Naive thymus-derived CD4-positive, alpha-beta T cell (primary cell): ENCODE results near the gene COQ5. TPM values are rescaled to one million over a fixed set of nuclear protein-coding genes. Genes with fewer than 3 reads are reported as not detected.
A peak's percentile ranks its signal among the peaks of the same experiment; 100 is the strongest.

Experiments used
- ATAC-seq: fragments of 150-1000 bp; cut with Tn5 transposase; 2 replicates; pipeline ENCODE4 v1.10.0; 2021; ENCODE audit warnings: mild to moderate bottlenecking, moderate library complexity
- CTCF ChIA-PET: fragments of 350-600 bp; sonication (Branson Sonifier 250); formaldehyde crosslinking; loops from one replicate; lab custom pipeline; 2021; ENCODE audit warnings: antibody characterized with exemption; lab: Charles Lee
- POLR2A ChIA-PET: fragments of 350-600 bp; sonication (Branson Sonifier 250); formaldehyde crosslinking; loops from one replicate; lab custom pipeline; 2021; ENCODE audit warnings: antibody characterized with exemption, inconsistent platforms; lab: Charles Lee
- DNase-seq, 9 donors: peaks; one replicate each; pipeline versions ENCODE4 v3.0.0 to v3.0.0-alpha.2; 2020 to 2022; ENCODE audit warnings: mixed read lengths in 1 of 9
- H3K27ac ChIP-seq: one replicate; pipeline ENCODE4 v1.7.0; 2013; ENCODE audit warnings: mild to moderate bottlenecking, low read depth, low read length, moderate library complexity
- H3K27me3 ChIP-seq, 2 donors: one replicate each; pipeline ENCODE4 v1.7.0; 2013; ENCODE audit warnings: low read length in 2 of 2, mild to moderate bottlenecking in 2 of 2, moderate library complexity in 2 of 2; ENCODE audit not compliant: control insufficient read depth in 2 of 2, insufficient read depth in 2 of 2
- H3K36me3 ChIP-seq, 3 experiments: 1 replicate in 2 of 3; 2 replicates in 1 of 3; pipeline ENCODE4 v1.7.0; 2013; ENCODE audit warnings: low read length in 3 of 3, mild to moderate bottlenecking in 3 of 3, moderate library complexity in 1 of 3; ENCODE audit not compliant: insufficient read depth in 3 of 3, control insufficient read depth in 2 of 3
- H3K4me1 ChIP-seq, 2 donors: one replicate each; pipeline ENCODE4 v1.7.0; 2013; ENCODE audit warnings: low read length in 2 of 2, mild to moderate bottlenecking in 2 of 2, moderate library complexity in 1 of 2; ENCODE audit not compliant: control insufficient read depth in 2 of 2, insufficient read depth in 2 of 2
- H3K4me3 ChIP-seq: 2 replicates; pipeline ENCODE4 v1.7.0; 2013; ENCODE audit warnings: mild to moderate bottlenecking, low read length
- H3K9me3 ChIP-seq, 3 experiments: 1 replicate in 2 of 3; 2 replicates in 1 of 3; pipeline ENCODE4 v1.7.0; 2013; ENCODE audit warnings: low read length in 3 of 3; ENCODE audit not compliant: control insufficient read depth in 2 of 3
- H3K27ac Mint-ChIP-seq, 9 donors: one replicate each; pipeline ENCODE4 v1.8.0; 2020 to 2022; ENCODE audit warnings: mixed read lengths in 9 of 9, mild to moderate bottlenecking in 8 of 9, moderate library complexity in 5 of 9, inconsistent platforms in 2 of 9
- H3K27me3 Mint-ChIP-seq, 5 donors: one replicate each; pipeline ENCODE4 v1.8.0; 2021 to 2022; ENCODE audit warnings: mixed read lengths in 5 of 5, mild to moderate bottlenecking in 1 of 5
- H3K36me3 Mint-ChIP-seq, 5 donors: one replicate each; pipeline ENCODE4 v1.8.0; 2020 to 2022; ENCODE audit warnings: mixed read lengths in 5 of 5, mild to moderate bottlenecking in 3 of 5, inconsistent platforms in 1 of 5
- H3K4me1 Mint-ChIP-seq, 7 donors: one replicate each; pipeline ENCODE4 v1.8.0; 2020 to 2022; ENCODE audit warnings: mixed read lengths in 7 of 7, mild to moderate bottlenecking in 3 of 7, inconsistent platforms in 1 of 7
- H3K4me3 Mint-ChIP-seq, 10 donors: one replicate each; pipeline ENCODE4 v1.8.0; 2020 to 2022; ENCODE audit warnings: mild to moderate bottlenecking in 10 of 10, mixed read lengths in 10 of 10, moderate library complexity in 6 of 10, inconsistent platforms in 2 of 10
- H3K9me3 Mint-ChIP-seq, 11 donors: one replicate each; pipeline ENCODE4 v1.8.0; 2020 to 2022; ENCODE audit warnings: mixed read lengths in 11 of 11, mild to moderate bottlenecking in 4 of 11, inconsistent platforms in 1 of 11, moderate library complexity in 1 of 11
- intact Hi-C, 2 donors: fragments of 100-400 bp; cut with micrococcal nuclease; formaldehyde crosslinking; loops; one replicate each; pipeline ENCODE4 v1.15.1; 2023
- polyA plus RNA-seq, 2 donors: library from polyadenylated mRNA; unstranded; fragments of 300-500 nt; fragmentation: Illumina TruSeq; gene quantifications; one replicate each; pipeline ENCODE4 v1.2.3, GENCODE V29; 2021
- total RNA-seq, 6 experiments: library from RNA in 5 of 6; stranded (reverse) in 5 of 6; gene quantifications; 1 replicate in 5 of 6; 2 replicates in 1 of 6; pipeline ENCODE4 v1.2.3 and lab custom pipeline; 2021 to 2026

The COQ5 gene
- total and polyA plus RNA-seq, 7 experiments from 2014 or later = 11.3 to 49.0 (median 23.5) TPM

DNA sequence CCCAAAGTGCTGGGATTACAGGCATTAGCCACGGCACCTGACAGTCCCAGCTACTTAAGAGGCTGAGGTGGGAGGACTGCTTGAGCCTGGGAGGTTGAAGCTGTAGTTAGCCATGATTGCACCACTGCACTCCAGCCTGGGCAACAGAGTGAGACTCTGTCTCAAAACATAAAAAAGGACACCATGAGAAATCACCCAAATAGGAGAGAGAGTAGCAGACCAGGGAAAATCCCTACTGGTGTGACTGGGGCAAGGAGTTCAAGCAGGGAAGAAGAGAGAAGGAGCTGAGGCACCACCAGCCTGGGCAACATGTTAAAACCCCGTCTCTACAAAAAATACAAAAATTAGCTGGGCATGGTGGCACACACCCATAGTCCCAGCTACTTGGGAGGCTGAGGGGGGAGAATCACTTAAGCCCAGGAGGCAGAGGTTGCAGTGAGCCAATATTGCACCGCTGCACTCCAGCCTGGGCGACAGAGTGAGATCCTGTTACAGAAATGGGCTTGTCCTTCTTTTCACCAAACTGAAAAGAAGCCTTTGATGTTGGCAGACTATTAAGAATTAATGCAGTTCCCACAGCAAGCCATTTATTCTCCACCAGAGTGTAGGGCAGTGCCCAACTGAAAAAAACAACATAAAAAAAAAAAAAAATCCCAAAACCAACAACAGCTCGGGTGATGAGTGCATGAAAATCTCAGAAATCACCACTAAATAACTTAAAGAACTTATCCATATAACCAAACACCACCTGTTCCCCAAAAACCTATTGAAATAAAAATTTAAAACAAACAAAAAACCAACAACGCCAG is 54.9 kb downstream of the COQ5 start:
- no peaks in the 10 kb centered on the region for H3K27me3 ChIP-seq
- Mint-ChIP-seq H3K27me3 (peaks cover 0 to 7% (median 0%) of the 10 kb centered on the region in 5 donors), H3K4me1 (peaks cover 9 to 35% (median 17%) of the 10 kb centered on the region in 7 donors), H3K27ac (peak overlapping the region in 1 of 9 donors; percentile 25), H3K4me3 (no peak overlapping the region), H3K9me3 (no peaks in the 10 kb centered on the region), H3K36me3 (peaks cover 0 to 2% (median 0%) of the 10 kb centered on the region in 5 donors)
- H3K36me3 ChIP-seq = no peaks in the 10 kb centered on the region
- POLR2A ChIA-PET = interaction anchor here (0.6 to 2.6 kb wide), 3 partner anchors 22 to 54 kb away, joined by 3 to 12 read pairs (median 4); partner anchors contain the start of gene DYNLL1
- H3K27ac ChIP-seq = no peak overlapping the region
- CTCF ChIA-PET = interaction anchor here (0.7 kb wide), 1 partner anchor 33 kb away, joined by 3 read pairs; no protein-coding TSS in a partner anchor
- DNase-seq (no peak), ATAC-seq (no peak)
- H3K9me3 ChIP-seq = no peaks in the 10 kb centered on the region
- no peak overlapping the region for H3K4me3 ChIP-seq
- peaks cover 4 to 13% of the 10 kb centered on the region in 2 donors for H3K4me1 ChIP-seq
- intact Hi-C loops = no loop called here

DNA sequence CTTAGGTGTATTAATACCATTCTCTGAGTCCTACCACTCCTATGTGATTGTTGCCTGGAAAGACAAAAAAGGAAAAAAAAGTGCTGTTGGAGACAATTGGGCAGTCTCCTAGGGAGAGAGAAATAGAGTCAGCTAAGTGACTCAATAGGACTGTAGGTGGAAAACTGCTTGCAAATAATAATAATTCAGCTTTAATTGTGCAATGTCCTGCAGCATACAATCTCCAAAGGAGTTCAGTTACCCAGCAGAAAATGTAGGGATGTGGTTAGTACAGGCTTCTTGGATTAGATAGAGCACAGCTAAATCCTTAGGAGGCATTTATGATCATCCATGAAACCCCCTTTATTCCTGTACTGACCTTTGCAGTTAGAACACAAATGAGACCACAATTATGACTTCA is 56.4 kb downstream of the COQ5 start:
- CTCF ChIA-PET = interaction anchor here (0.6 to 1.5 kb wide), 3 partner anchors 24 to 174 kb away, joined by 3 to 5 read pairs (median 5); partner anchors contain the start of gene DYNLL1
- Histone ChIP-seq H3K27ac (no peak overlapping the region), H3K36me3 (no peaks in the 10 kb centered on the region), H3K9me3 (no peaks in the 10 kb centered on the region), H3K4me3 (no peak overlapping the region), H3K4me1 (peaks cover 4 to 21% of the 10 kb centered on the region in 2 donors), H3K27me3 (no peaks in the 10 kb centered on the region)
- Mint-ChIP-seq H3K4me1 (peaks cover 20 to 45% (median 24%) of the 10 kb centered on the region in 7 donors), H3K27me3 (peaks cover 0 to 7% (median 0%) of the 10 kb centered on the region in 5 donors), H3K4me3 (no peak overlapping the region), H3K27ac (no peak overlapping the region), H3K36me3 (peaks cover 0 to 4% (median 0%) of the 10 kb centered on the region in 5 donors), H3K9me3 (no peaks in the 10 kb centered on the region)
- intact Hi-C loops = no loop called here
- ATAC-seq (no peak), DNase-seq (no peak)
- POLR2A ChIA-PET = interaction anchor here (0.6 to 1.4 kb wide), 3 partner anchors 10 to 273 kb away, joined by 3 to 6 read pairs (median 5); partner anchors contain the start of gene DYNLL1

DNA sequence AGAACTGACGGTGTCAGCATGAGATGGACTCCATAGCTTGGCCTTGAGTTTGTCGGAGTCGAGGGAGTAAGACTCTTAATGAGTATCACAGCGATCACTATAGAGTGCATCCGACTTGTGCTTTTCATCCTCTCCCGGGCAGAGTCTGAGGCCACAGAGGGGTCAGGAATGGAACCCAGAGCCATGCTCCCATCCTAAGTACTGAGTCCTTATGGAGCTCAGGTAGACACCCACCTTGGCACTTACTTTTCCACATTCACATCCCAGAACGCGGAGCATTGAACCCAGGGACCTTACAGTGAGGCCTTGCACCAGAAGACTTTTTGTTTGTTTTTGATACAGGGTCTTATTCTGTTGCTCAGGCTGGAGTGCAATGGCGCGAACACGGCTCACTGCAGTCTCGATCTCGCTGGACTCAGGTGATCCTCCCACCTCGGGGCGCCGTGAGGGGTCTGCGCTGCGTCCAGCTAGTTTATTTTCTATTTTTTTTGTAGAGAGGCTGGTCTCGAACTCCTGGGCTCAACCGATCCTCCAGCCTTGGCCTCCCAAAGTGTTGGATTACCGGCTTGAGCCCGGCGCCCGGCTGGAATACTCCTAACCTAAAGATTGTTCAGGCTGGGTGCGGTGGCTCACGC is 58.7 kb downstream of the COQ5 start:
- peaks cover 32 to 66% (median 44%) of the 10 kb centered on the region in 7 donors for H3K4me1 Mint-ChIP-seq
- CTCF ChIA-PET = interaction anchor here (1.1 to 2.0 kb wide), 7 partner anchors 24 to 179 kb away, joined by 3 to 10 read pairs (median 4); partner anchors contain the start of gene RNU4-2
- DNase-seq (no peak), ATAC-seq (peak; percentile 8)
- H3K36me3 Mint-ChIP-seq = peaks cover 2 to 10% (median 4%) of the 10 kb centered on the region in 5 donors
- POLR2A ChIA-PET = interaction anchor here (0.8 to 4.5 kb wide), 12 partner anchors 9 to 273 kb away, joined by 3 to 34 read pairs (median 6); partner anchors contain the start of genes COQ5, COX6A1, DYNLL1 and RNU4-1
- H3K27me3 Mint-ChIP-seq = peaks cover 0 to 5% (median 0%) of the 10 kb centered on the region in 5 donors
- Histone ChIP-seq H3K36me3 (peaks cover 0 to 13% (median 10%) of the 10 kb centered on the region in 3 experiments), H3K27ac (peak overlapping the region; percentile 86), H3K27me3 (no peaks in the 10 kb centered on the region), H3K4me3 (peak overlapping the region; percentile 78), H3K9me3 (no peaks in the 10 kb centered on the region), H3K4me1 (peaks cover 4 to 31% of the 10 kb centered on the region in 2 donors)
- H3K4me3 Mint-ChIP-seq = peak overlapping the region; percentile 75 to 99 (median 90)
- peak overlapping the region in 8 of 9 donors; percentile 48 to 96 (median 86) for H3K27ac Mint-ChIP-seq
- no peaks in the 10 kb centered on the region for H3K9me3 Mint-ChIP-seq
- intact Hi-C loops = no loop called here

DNA sequence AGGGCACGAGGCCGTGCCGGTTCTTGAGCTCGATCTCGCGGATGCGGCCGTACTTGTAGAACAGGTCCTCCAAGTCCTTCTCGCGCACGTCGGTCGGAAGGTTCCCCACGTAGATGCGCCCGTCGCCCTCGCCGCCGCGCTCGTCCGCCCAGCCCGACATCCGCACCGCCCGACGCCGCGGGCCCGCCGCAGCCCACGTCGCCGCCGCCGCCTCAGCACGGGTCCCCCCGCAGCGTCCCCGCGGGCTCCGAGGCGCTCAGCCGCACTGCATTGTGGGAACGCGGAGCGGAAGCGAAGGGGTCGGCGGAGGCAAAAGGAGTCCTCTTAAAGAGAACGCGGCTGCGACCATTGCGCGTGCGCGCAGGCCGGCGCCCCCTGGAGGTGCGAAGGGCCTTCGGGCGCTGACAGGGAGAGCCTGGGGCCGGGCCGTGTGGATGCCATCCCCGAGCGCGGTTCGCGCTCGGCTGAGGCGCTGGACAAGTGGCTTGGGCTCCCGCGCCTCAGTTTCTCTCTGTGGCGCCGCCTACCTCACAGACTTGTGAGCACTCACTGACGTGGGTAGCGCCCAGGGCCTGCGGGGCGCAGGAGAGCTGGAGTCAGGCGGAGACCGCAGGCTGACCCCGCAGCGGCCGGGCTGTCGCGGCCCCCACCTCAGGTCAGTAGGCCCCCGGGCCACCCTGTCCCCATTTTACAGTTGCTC is 59.4 kb downstream of the COQ5 start, which contains the start of gene SRSF9:
Gene SRSF9, minus strand, starts transcription at position 299 of the 700 bp plus-strand sequence. Its CDS starts 139 bp downstream, at position 160.
- CTCF ChIA-PET = interaction anchor here (0.8 to 2.2 kb wide), 12 partner anchors 11 to 178 kb away, joined by 3 to 10 read pairs (median 4); partner anchors contain the start of gene RNU4-2

DNA sequence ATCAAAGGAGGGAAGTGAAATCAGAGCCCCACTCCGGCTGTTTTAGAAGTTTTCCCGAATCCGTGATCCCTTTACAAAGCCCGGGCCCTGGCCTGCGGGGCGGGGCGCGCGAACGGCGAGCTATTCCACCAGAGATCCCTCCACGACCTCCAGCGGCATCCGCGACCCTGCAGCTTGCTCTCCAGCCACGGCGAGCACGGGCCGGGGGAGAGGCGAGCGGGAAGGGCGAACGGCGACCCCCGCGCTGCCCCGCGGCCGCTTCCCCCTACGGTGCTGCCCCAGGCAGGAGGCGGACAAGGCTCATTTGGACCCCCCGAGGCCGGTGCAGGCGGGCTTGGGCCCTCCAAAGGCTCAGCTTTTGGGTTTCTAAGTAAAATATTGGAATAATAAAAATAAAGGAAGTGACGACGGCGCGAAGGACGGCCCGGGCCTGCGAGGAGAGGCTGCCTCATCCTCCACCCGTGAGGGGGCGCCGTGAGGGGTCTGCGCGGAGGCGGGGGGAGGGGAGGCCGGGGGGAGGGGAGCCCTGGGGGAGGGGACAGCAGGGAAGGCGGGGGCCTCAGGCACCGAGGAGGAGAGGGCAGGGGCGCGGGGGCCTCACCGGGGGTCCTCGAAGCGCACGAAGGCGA is 60.0 kb downstream of the COQ5 start:
- Mint-ChIP-seq H3K4me3 (peak overlapping the region; percentile 75 to 99 (median 90)), H3K27me3 (no peaks in the 10 kb centered on the region), H3K27ac (peak overlapping the region; percentile 71 to 96 (median 86)), H3K9me3 (no peaks in the 10 kb centered on the region), H3K4me1 (peaks cover 35 to 63% (median 49%) of the 10 kb centered on the region in 7 donors), H3K36me3 (peaks cover 4 to 15% (median 9%) of the 10 kb centered on the region in 5 donors)
- H3K4me3 ChIP-seq = peak overlapping the region; percentile 78
- peaks cover 5 to 25% (median 23%) of the 10 kb centered on the region in 3 experiments for H3K36me3 ChIP-seq
- DNase-seq = peak in 3 of 9 donors; percentile 19 to 61 (median 21)
- H3K27me3 ChIP-seq = no peaks in the 10 kb centered on the region
- ATAC-seq = peak; percentile 58
- ChIA-PET CTCF (interaction anchor here (0.8 to 2.2 kb wide), 8 partner anchors 10 to 34 kb away, joined by 3 to 10 read pairs (median 4); no protein-coding TSS in a partner anchor), POLR2A (interaction anchor here (0.7 to 4.5 kb wide), 15 partner anchors 11 to 435 kb away, joined by 3 to 34 read pairs (median 5); partner anchors contain the start of genes COQ5, COX6A1, DYNLL1 and RNU4-1)
- peaks cover 4 to 31% of the 10 kb centered on the region in 2 donors for H3K4me1 ChIP-seq
- intact Hi-C loops = loop anchor here (1.0 to 2.0 kb wide), 13 partner anchors 14 to 217 kb away; partner anchors contain the start of genes COX6A1 (in 2 of the 2), GATC (in 2 of the 2), TRIAP1 (in 2 of the 2) and COQ5 (in 1 of the 2)
- no peaks in the 10 kb centered on the region for H3K9me3 ChIP-seq
- H3K27ac ChIP-seq = peak overlapping the region; percentile 86

More for the DNA sequence above, 59.4 kb downstream of the COQ5 start, which contains the start of gene SRSF9:
- intact Hi-C loops = loop anchor here (1.0 to 2.0 kb wide), 13 partner anchors 15 to 217 kb away; partner anchors contain the start of genes COX6A1 (in 2 of the 2), GATC (in 2 of the 2), TRIAP1 (in 2 of the 2) and COQ5 (in 1 of the 2)
- POLR2A ChIA-PET = interaction anchor here (0.7 to 4.5 kb wide), 17 partner anchors 10 to 434 kb away, joined by 3 to 34 read pairs (median 4); partner anchors contain the start of genes COQ5, COX6A1, DYNLL1 and RNU4-1
- Mint-ChIP-seq H3K4me1 (peaks cover 34 to 65% (median 47%) of the 10 kb centered on the region in 7 donors), H3K9me3 (no peaks in the 10 kb centered on the region), H3K4me3 (peak within 1 kb of the TSS; percentile 75 to 99 (median 90)), H3K27ac (peak within 1 kb of the TSS; percentile 71 to 96 (median 86)), H3K36me3 (peaks cover 4 to 13% (median 7%) of the 10 kb centered on the region in 5 donors), H3K27me3 (peaks cover 0 to 2% (median 0%) of the 10 kb centered on the region in 5 donors)
- no peaks in the 10 kb centered on the region for H3K27me3 ChIP-seq
- no peaks in the 10 kb centered on the region for H3K9me3 ChIP-seq
- DNase-seq = peak; percentile 96 to 100 (median 97)
- peak; percentile 95 for ATAC-seq
- peaks cover 0 to 18% (median 16%) of the 10 kb centered on the region in 3 experiments for H3K36me3 ChIP-seq
- H3K27ac ChIP-seq = peak within 1 kb of the TSS; percentile 86
- peak within 1 kb of the TSS; percentile 78 for H3K4me3 ChIP-seq
- H3K4me1 ChIP-seq = peaks cover 4 to 31% of the 10 kb centered on the region in 2 donors
